ENCODE measurements around the gene LRRC8A. TPM values are rescaled to one million over a fixed set of nuclear protein-coding genes. Genes with fewer than 3 reads are reported as not detected.
A peak's percentile ranks its signal among the peaks of the same experiment; 100 is the strongest.

The LRRC8A gene
- total and polyA plus RNA-seq, 2 experiments from 2014 or later, result 37.3 to 80.5 TPM

DNA sequence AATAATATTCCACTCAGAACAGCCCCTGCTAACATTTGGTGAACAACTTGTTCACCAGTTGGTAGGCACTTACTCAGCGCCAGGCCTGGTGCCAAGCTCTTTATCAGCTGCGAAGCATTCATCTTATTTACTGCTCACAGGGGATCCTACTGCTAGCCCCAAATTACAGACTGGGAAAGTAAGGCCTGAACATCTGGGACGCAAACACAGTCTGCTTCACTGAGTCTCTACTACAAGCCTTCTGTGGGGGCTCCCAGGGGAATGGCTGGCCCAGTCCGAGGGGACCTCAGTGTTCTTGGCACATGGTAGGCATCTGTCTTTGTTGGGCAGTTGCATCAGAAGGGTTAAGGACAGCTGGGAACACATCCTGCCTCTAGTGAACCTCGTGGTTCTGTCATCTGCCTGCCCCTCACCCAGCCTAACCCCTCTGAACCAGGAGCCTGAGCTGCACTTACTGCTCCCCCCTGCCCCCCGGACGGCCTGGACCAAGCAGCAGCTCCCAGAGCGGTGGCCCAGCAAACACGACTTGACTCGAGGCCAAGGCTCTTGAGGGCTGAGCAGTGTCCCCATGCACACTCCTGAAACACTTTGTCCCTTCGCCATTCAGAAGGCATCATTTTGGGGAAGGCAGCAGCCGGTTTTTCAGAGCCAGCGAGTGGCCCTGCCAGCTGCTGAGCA is 38.6 kb downstream of the LRRC8A start, which contains the start of gene PHYHD1:
PHYHD1 (plus strand) TSS at position 602 of the 678 bp plus-strand sequence. CDS start 1,342 bp downstream, outside the sequence.
- Mint-ChIP-seq H3K27ac (peak within 1 kb of the TSS; percentile 93), H3K27me3 (ENCODE audit: insufficient read depth, low read depth, poor library complexity) (peaks cover 10% of the 10 kb centered on the region), H3K36me3 (ENCODE audit: low read depth) (peaks cover 23% of the 10 kb centered on the region), H3K4me1 (peaks cover 16% of the 10 kb centered on the region), H3K4me3 (peak within 1 kb of the TSS; percentile 79), H3K9me3 (no peaks in the 10 kb centered on the region)
- no peaks in the 10 kb centered on the region for H3K79me2 ChIP-seq (replicated peaks; ENCODE audit: insufficient read depth)
- no peaks in the 10 kb centered on the region for H3K9me2 ChIP-seq (ENCODE audit: insufficient read depth)
- no peaks in the 10 kb centered on the region for H4K20me1 ChIP-seq (replicated peaks; ENCODE audit: insufficient read depth)
- H3F3A ChIP-seq (replicated peaks; ENCODE audit: low read depth), result peaks cover 12% of the 10 kb centered on the region; the same call in 1 of the 2 replicates
- peaks cover 9% of the 10 kb centered on the region for H3K4me1 ChIP-seq (ENCODE audit: insufficient read depth)
- peak within 1 kb of the TSS; percentile 95 for H3K27ac ChIP-seq (ENCODE audit: low read depth)
- peak within 1 kb of the TSS; percentile 64 for H2AFZ ChIP-seq
- H3K27me3 ChIP-seq (ENCODE audit: insufficient read depth), result no peaks in the 10 kb centered on the region
- DNase-seq (ENCODE audit: low spot score), result no peak
- no peak for ATAC-seq
- H3K4me2 ChIP-seq, result peak within 1 kb of the TSS; percentile 88
- H3K36me3 ChIP-seq (ENCODE audit: insufficient read depth), result no peaks in the 10 kb centered on the region; the same call in 1 of the 2 replicates
- peak within 1 kb of the TSS; percentile 80 for H3K4me3 ChIP-seq
- TF ChIP-seq, protein P1, sequence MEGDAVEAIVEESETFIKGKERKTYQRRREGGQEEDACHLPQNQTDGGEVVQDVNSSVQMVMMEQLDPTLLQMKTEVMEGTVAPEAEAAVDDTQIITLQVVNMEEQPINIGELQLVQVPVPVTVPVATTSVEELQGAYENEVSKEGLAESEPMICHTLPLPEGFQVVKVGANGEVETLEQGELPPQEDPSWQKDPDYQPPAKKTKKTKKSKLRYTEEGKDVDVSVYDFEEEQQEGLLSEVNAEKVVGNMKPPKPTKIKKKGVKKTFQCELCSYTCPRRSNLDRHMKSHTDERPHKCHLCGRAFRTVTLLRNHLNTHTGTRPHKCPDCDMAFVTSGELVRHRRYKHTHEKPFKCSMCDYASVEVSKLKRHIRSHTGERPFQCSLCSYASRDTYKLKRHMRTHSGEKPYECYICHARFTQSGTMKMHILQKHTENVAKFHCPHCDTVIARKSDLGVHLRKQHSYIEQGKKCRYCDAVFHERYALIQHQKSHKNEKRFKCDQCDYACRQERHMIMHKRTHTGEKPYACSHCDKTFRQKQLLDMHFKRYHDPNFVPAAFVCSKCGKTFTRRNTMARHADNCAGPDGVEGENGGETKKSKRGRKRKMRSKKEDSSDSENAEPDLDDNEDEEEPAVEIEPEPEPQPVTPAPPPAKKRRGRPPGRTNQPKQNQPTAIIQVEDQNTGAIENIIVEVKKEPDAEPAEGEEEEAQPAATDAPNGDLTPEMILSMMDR (conservative IDR thresholded peaks at IDR 0.05; ENCODE audit: low read depth in 2 of 2), result no peak
- TF ChIP-seq JUNB (IDR thresholded peaks at IDR 0.05; ENCODE audit: unreplicated experiment), result no peak
- no peak for TF ChIP-seq ZNF331 (CRISPR knock-in tag; IDR thresholded peaks at IDR 0.05; ENCODE audit: low read depth)
- no peak for TF ChIP-seq EZH2 (IDR thresholded peaks at IDR 0.05; ENCODE audit: low read depth, unreplicated experiment)
- TF ChIP-seq NANOG (IDR thresholded peaks at IDR 0.05; ENCODE audit: borderline replicate concordance), result no peak
- no peak for TF ChIP-seq CREB1 (CRISPR knock-in tag; IDR thresholded peaks at IDR 0.05; ENCODE audit: low read depth)
- TF ChIP-seq, protein P2, sequence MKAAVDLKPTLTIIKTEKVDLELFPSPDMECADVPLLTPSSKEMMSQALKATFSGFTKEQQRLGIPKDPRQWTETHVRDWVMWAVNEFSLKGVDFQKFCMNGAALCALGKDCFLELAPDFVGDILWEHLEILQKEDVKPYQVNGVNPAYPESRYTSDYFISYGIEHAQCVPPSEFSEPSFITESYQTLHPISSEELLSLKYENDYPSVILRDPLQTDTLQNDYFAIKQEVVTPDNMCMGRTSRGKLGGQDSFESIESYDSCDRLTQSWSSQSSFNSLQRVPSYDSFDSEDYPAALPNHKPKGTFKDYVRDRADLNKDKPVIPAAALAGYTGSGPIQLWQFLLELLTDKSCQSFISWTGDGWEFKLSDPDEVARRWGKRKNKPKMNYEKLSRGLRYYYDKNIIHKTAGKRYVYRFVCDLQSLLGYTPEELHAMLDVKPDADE (IDR thresholded peaks at IDR 0.05), result no peak
- TF ChIP-seq, protein P3, sequence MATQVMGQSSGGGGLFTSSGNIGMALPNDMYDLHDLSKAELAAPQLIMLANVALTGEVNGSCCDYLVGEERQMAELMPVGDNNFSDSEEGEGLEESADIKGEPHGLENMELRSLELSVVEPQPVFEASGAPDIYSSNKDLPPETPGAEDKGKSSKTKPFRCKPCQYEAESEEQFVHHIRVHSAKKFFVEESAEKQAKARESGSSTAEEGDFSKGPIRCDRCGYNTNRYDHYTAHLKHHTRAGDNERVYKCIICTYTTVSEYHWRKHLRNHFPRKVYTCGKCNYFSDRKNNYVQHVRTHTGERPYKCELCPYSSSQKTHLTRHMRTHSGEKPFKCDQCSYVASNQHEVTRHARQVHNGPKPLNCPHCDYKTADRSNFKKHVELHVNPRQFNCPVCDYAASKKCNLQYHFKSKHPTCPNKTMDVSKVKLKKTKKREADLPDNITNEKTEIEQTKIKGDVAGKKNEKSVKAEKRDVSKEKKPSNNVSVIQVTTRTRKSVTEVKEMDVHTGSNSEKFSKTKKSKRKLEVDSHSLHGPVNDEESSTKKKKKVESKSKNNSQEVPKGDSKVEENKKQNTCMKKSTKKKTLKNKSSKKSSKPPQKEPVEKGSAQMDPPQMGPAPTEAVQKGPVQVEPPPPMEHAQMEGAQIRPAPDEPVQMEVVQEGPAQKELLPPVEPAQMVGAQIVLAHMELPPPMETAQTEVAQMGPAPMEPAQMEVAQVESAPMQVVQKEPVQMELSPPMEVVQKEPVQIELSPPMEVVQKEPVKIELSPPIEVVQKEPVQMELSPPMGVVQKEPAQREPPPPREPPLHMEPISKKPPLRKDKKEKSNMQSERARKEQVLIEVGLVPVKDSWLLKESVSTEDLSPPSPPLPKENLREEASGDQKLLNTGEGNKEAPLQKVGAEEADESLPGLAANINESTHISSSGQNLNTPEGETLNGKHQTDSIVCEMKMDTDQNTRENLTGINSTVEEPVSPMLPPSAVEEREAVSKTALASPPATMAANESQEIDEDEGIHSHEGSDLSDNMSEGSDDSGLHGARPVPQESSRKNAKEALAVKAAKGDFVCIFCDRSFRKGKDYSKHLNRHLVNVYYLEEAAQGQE (IDR thresholded peaks at IDR 0.05; ENCODE audit: unreplicated experiment), result no peak
- TF ChIP-seq STAT1 (IDR thresholded peaks at IDR 0.05; ENCODE audit: unreplicated experiment), result no peak
- no peak for TF ChIP-seq ZNF114 (CRISPR knock-in tag; IDR thresholded peaks at IDR 0.05)
